ENCODE results near the gene AANAT.

AANAT gene

GRCh38 chr17:76446449-76447231 is 20.8 kb upstream of the AANAT start:
- Histone ChIP-seq H3K4me1 (ENCODE audit: insufficient read depth, poor library complexity, severe bottlenecking) (peaks cover 47% of the 10 kb centered on the region), H3K36me3 (ENCODE audit: low read depth) (no peaks in the 10 kb centered on the region), H3K4me3 (ENCODE audit: severe bottlenecking) (peak overlapping the region; percentile 2), H3K9me3 (ENCODE audit: severe bottlenecking) (no peaks in the 10 kb centered on the region), H3K27ac (ENCODE audit: poor library complexity, severe bottlenecking) (peak overlapping the region; percentile 81), H3K27me3 (ENCODE audit: insufficient read depth, poor library complexity, severe bottlenecking) (no peaks in the 10 kb centered on the region)
- no peak for TF ChIP-seq CTCF (IDR thresholded peaks at IDR 0.05; ENCODE audit: poor library complexity, severe bottlenecking)
- peak; percentile 95 for ATAC-seq (ENCODE audit: low read depth)
- DNase-seq (ENCODE audit: low spot score), result peak; percentile 83

- H3K9me3 ChIP-seq (ENCODE audit: severe bottlenecking), result no peaks in the 10 kb centered on the region
- no peak overlapping the region for H3K4me3 ChIP-seq (ENCODE audit: severe bottlenecking)
- peaks cover 44% of the 10 kb centered on the region for H3K4me1 ChIP-seq (ENCODE audit: insufficient read depth, poor library complexity, severe bottlenecking)
- peak overlapping the region; percentile 81 for H3K27ac ChIP-seq (ENCODE audit: poor library complexity, severe bottlenecking)
- no peaks in the 10 kb centered on the region for H3K27me3 ChIP-seq (ENCODE audit: insufficient read depth, poor library complexity, severe bottlenecking)
- DNase-seq (ENCODE audit: low spot score) (no peak), ATAC-seq (ENCODE audit: low read depth) (no peak)
- H3K36me3 ChIP-seq (ENCODE audit: low read depth), result no peaks in the 10 kb centered on the region
- no peak for TF ChIP-seq CTCF (IDR thresholded peaks at IDR 0.05; ENCODE audit: poor library complexity, severe bottlenecking)
Measured at GRCh38 chr17:76447931-76448652, 19.3 kb upstream of the AANAT start.

GRCh38 chr17:76449126-76449525 is 18.3 kb upstream of the AANAT start:
- Histone ChIP-seq H3K9me3 (ENCODE audit: severe bottlenecking) (no peaks in the 10 kb centered on the region), H3K4me1 (ENCODE audit: insufficient read depth, poor library complexity, severe bottlenecking) (peaks cover 42% of the 10 kb centered on the region), H3K36me3 (ENCODE audit: low read depth) (no peaks in the 10 kb centered on the region), H3K27ac (ENCODE audit: poor library complexity, severe bottlenecking) (no peak overlapping the region), H3K27me3 (ENCODE audit: insufficient read depth, poor library complexity, severe bottlenecking) (no peaks in the 10 kb centered on the region), H3K4me3 (ENCODE audit: severe bottlenecking) (no peak overlapping the region)
- no peak for TF ChIP-seq CTCF (IDR thresholded peaks at IDR 0.05; ENCODE audit: poor library complexity, severe bottlenecking)
- DNase-seq (ENCODE audit: low spot score) (no peak), ATAC-seq (ENCODE audit: low read depth) (no peak)

GRCh38 chr17:76451506-76451905 is 15.9 kb upstream of the AANAT start:
- peaks cover 21% of the 10 kb centered on the region for H3K4me1 ChIP-seq (ENCODE audit: insufficient read depth, poor library complexity, severe bottlenecking)
- no peak overlapping the region for H3K27ac ChIP-seq (ENCODE audit: poor library complexity, severe bottlenecking)

More at GRCh38 chr17:76451506-76451905, 15.9 kb upstream of the AANAT start:
- H3K27me3 ChIP-seq (ENCODE audit: insufficient read depth, poor library complexity, severe bottlenecking), result no peaks in the 10 kb centered on the region
- ATAC-seq (ENCODE audit: low read depth) (no peak), DNase-seq (ENCODE audit: low spot score) (no peak)
- H3K36me3 ChIP-seq (ENCODE audit: low read depth), result no peaks in the 10 kb centered on the region
- TF ChIP-seq CTCF (IDR thresholded peaks at IDR 0.05; ENCODE audit: poor library complexity, severe bottlenecking), result no peak
- H3K4me3 ChIP-seq (ENCODE audit: severe bottlenecking), result peak overlapping the region; percentile 74
- H3K9me3 ChIP-seq (ENCODE audit: severe bottlenecking), result no peaks in the 10 kb centered on the region

Measured in RWPE2 (cell line).